GM12872 (cell line): ENCODE measurements around the gene ACYP2.

Experiments used
- TF ChIP-seq, protein P1 (sequence below): IDR thresholded peaks from 3 replicates; pipeline ENCODE4 v1.5.1; 2011; ENCODE audit warnings: low read depth, mild to moderate bottlenecking, low read length, moderate library complexity; ENCODE audit not compliant: insufficient read depth

ACYP2 gene

DNA sequence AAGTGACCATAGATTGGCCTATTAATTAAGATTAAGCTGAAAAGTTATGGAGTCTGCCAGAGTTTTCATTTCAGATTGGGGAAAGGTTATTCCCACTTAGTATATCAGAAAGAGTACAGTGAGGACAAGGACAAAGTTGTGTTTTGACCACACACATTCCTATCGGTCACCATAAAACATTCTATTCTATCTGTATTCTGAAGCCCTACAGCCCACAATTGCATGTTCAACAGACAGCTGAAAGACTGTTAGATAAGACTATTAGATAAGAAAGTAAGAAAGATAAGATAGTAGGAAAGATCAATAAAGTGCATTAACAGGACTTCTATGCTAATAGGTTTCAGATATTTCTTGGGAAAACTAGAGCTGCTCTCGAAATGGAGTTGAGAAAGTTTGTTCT, 26.7 kb upstream of the ACYP2 start:
- TF ChIP-seq, protein P1, sequence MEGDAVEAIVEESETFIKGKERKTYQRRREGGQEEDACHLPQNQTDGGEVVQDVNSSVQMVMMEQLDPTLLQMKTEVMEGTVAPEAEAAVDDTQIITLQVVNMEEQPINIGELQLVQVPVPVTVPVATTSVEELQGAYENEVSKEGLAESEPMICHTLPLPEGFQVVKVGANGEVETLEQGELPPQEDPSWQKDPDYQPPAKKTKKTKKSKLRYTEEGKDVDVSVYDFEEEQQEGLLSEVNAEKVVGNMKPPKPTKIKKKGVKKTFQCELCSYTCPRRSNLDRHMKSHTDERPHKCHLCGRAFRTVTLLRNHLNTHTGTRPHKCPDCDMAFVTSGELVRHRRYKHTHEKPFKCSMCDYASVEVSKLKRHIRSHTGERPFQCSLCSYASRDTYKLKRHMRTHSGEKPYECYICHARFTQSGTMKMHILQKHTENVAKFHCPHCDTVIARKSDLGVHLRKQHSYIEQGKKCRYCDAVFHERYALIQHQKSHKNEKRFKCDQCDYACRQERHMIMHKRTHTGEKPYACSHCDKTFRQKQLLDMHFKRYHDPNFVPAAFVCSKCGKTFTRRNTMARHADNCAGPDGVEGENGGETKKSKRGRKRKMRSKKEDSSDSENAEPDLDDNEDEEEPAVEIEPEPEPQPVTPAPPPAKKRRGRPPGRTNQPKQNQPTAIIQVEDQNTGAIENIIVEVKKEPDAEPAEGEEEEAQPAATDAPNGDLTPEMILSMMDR, result no peak

DNA sequence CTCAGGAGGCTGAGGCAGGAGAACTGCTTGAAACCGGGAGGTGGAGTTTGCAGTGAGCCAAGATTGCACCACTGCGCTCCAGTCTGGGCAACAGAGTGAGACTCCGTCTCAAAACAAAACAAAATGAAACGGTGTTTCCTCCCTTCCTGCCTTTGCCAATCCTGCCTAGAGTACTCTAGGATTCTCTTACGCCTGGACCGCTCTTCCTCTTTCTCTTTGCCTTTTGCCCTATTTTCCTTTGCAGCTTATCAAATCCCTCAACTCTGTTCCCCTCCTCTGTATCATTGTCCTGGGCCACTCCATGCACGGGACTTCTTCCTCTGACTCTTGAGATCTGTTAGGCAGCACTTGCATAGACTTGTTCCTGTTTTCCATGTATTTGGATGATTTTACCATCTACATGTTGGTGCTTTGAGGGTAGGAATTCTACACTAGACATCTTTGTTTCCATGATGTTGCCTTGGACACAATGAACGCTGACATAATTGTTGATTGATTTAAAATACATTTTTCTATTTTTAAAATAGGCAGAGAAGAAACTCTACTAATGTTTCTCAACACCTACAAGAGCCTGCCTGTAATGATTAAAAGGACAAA, 24.8 kb upstream of the ACYP2 start:
- TF ChIP-seq, protein P1, result no peak

DNA sequence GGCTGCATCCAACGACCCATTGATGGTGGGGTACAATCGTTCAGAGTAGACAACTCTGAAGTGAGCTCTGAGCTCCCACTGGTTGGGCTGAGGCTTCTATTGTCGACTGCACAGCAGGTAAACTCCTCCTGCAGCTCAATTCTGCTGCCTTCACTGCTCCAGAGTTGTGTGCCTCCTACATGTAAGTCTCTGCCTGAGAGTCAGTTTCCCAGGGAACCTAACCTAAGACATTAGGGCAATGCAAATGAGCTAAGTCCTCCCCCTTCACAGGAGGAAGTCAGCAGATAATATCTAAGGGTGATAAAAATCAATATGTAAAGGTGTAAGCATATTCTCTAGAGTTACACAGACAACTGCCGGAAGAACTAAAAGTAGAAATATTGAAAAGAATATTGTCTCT, 22.5 kb upstream of the ACYP2 start:
- TF ChIP-seq, protein P1, result no peak

DNA sequence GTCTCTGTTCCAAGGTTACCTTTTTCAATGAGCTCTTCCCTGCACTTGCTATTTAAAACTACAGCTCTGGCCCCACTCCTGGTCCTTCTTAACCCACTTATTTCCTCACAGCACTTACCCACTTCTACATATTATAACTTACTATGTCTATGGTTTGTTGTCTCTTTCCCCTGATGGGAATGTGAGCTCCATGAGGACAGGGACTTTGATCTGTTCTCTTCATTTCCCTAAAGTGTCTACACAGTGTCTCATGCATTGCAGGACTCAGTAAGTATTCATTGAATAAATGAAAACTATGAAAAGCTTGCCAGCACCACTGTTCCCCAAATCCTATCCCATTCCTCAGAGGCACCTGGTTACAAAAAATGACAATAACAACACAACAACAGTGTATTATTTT, 18.3 kb upstream of the ACYP2 start:
- TF ChIP-seq, protein P1, result no peak

DNA sequence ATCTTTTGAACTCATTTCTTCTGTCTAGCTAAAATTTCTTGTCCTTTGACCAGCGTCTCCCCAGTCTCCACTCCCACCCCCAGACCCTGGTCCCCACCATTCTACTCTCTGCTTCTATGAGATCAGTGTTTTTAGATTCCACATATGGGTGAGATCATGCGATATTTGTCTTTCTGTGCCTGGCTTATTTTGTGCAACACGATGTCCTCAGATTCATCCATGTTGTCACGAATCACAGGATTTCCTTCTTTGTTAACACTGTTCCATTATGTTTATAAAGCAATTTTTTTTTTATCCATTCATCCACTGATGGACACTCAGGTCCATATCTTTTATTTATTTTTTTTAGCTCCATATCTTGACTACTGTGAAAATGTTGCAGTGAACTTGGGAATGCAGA, 16.0 kb upstream of the ACYP2 start:
- TF ChIP-seq, protein P1, result no peak

DNA sequence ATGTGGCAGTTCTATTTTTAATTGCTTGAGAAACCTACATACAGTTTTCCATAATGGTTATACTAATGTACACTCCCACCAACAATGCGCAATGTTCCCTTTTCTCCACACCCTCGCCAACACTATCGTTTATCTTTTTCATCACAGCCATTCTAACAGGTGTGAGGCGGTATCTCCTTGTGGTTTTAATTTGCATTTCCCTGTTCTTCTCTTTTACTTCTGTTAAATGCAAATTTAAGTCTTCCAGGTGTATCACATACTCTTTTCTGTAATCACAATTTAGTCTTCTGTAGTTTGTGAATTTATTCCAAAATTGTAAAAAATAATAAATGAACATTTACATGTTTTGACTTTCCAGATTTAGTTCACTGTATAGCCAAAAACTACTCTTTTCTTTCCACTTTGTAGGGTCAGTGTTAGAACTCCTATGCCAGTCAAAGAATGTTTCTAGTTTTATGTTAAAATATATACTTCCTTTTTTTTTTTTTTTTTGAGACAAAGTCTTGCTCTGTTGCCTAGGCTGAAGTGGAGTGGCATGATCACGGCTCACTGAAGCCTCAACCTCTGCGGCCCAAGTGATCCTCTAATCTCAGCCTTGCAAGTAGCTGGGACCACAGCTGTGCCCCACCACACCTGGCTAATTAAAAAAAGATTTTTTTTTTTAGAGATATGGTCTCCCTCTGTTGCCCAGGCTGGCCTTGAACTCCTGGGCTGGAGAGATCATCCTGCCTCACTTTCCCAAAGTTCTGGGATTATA, 15.4 kb upstream of the ACYP2 start:
- TF ChIP-seq, protein P1, result no peak

DNA sequence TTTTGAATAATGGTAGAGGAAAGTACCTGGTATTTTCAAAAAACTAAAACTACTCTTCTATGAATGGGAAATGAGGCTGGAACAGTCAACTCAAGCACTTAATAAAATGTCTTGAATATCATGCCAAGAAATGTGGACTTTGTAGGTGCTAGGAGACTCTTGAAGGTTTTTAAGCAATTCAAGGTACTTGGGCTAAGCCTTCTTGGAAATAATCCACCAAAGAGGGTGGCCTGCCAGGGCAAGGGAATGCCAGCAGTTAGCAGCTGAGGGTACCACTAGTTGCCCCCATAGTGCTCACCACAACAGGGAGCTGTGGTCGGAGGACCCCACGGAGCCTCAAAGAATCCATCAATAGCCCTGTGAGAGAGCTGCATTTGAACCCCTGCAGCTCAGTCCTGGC, 14.6 kb upstream of the ACYP2 start:
- TF ChIP-seq, protein P1, result no peak
